Heart right ventricle (tissue), 16 donors: Measurements from ENCODE around the gene CILP. TPM values are rescaled to one million over a fixed set of nuclear protein-coding genes. Genes with fewer than 3 reads are reported as not detected.

Source experiments
- ATAC-seq, 8 donors: fragments of 200-7000 bp; cut with Tn5 transposase; one replicate each; pipeline ENCODE4 v1.9.1; 2020; ENCODE audit warnings: mild to moderate bottlenecking in 8 of 8, moderate library complexity in 8 of 8, moderate number of reproducible peaks in 1 of 8
- DNase-seq, 2 donors: peaks; one replicate each; pipeline ENCODE4 v3.0.0-alpha.2; 2020
- H3K27ac ChIP-seq, 10 donors: fragments of 200-600 bp; sonication (generic) in 2 of 10; one replicate each; pipeline versions ENCODE4 v1.5.0 to v1.8.0; 2020 to 2022; ENCODE audit warnings: mild to moderate bottlenecking in 3 of 10
- H3K27me3 ChIP-seq, 7 donors: fragments of 200-600 bp; one replicate each; pipeline ENCODE4 v1.8.0; 2021 to 2022; ENCODE audit warnings: mild to moderate bottlenecking in 2 of 7
- H3K36me3 ChIP-seq, 9 donors: fragments of 200-600 bp; sonication (generic) in 1 of 9; one replicate each; pipeline versions ENCODE4 v1.5.0 to v1.8.0; 2020 to 2022; ENCODE audit warnings: mild to moderate bottlenecking in 2 of 9
- H3K4me1 ChIP-seq, 9 donors: fragments of 200-600 bp; sonication (generic) in 1 of 9; one replicate each; pipeline versions ENCODE4 v1.5.0 to v1.8.0; 2020 to 2022; ENCODE audit warnings: mild to moderate bottlenecking in 4 of 9
- H3K4me3 ChIP-seq, 10 donors: fragments of 200-600 bp; sonication (generic) in 2 of 10; one replicate each; pipeline versions ENCODE4 v1.5.0 to v1.8.0; 2020 to 2022; ENCODE audit warnings: mild to moderate bottlenecking in 7 of 10, moderate library complexity in 2 of 10
- H3K9me3 ChIP-seq, 11 donors: fragments of 200-600 bp in 10 of 11; sonication (generic) in 2 of 11; one replicate each; pipeline versions ENCODE4 v1.5.0 to v1.8.0; 2013 to 2022; ENCODE audit warnings: mild to moderate bottlenecking in 2 of 11, control low read depth in 1 of 11, moderate library complexity in 1 of 11
- CTCF ChIP-seq, 9 donors: fragments of 200-600 bp; sonication (generic) in 2 of 9; IDR thresholded peaks; one replicate each; pipeline versions ENCODE4 v1.5.0 to v1.8.0; 2021 to 2022; ENCODE audit warnings: antibody characterized with exemption in 9 of 9, mild to moderate bottlenecking in 5 of 9, moderate library complexity in 1 of 9
- WGBS, 2 donors: extraction: QIAGEN DNeasy Blood & Tissue Kit; methylation state at CpG; one replicate each; pipeline ENCODE4 v1.1.7; 2013; ENCODE audit warnings: inconsistent platforms in 1 of 2; 5-methylcytosine and 5-hydroxymethylcytosine counted together
- intact Hi-C, 10 donors: fragments of 100-400 bp; cut with DNase I; formaldehyde crosslinking; loops; one replicate each; pipeline versions ENCODE4 v1.11.1 to v1.14.2; 2022
- polyA plus RNA-seq, 2 donors: library from polyadenylated mRNA; stranded (reverse); fragments of 200-250 nt; gene quantifications; one replicate each; pipeline ENCODE4 v1.2.3, GENCODE V29; 2013
- total RNA-seq, 10 donors: library from RNA; stranded (reverse); fragmentation: NEBNext Ultra II Directional in 3 of 10; extraction: Animal tissue kit (Norgen Biotek cat#: 25700) in 3 of 10; gene quantifications; one replicate each; pipeline versions ENCODE4 v1.2.1 to v1.2.4, GENCODE V29; 2021 to 2023
- donor health status: Arrhythmogenic right ventricular cardiomyopathy.
- donor health status: ischemic (EF 13 %, LVEDD 7.1; RV severe dilation, severe dysfunction).
- donor health status: healthy with polysubstance abuse.
- donor health status: DM: no; HTN: yes; CAD: no.
- donor health status: DM: no; HTN: no; CAD: no.
- donor health status: ischemic (EF 25% LVEDD 6.9; RV normal size, moderate dysfunction).
- donor health status: ischemic (EF 25% LVEDD 5.7; RV mildly dilated, moderate dysfunction).
- donor health status: healthy.
- donor health status: DM: yes; HTN: yes; CAD: no.
- donor health status: Ischemic cardiomyopathy.
- donor health status: ischemic (EF 35%, LVEDD 5.7; RV mildly dilated, moderate dysfunction).
- donor health status: nonischemic (EF 11% LVEDD 7.7; RV severe dilation, severe dysfunction).
- donor health status: DM: yes; HTN: yes; CAD: no.
- donor health status: PGD.
- donor health status: ischemic (EF 29% LVEDD 5.4; RV normal size, mild dysfunction).
- donor health status: nonischemic (EF 23%, LVEDD 6.1; RV moderate dilation, normal function).

Gene CILP
- total and polyA plus RNA-seq, 12 donors, result 2.1 to 45.2 (median 7.3) TPM

GRCh38 chr15:65214010-65214409, 2.7 kb upstream of the CILP start:
- H3K4me1 ChIP-seq, result peaks cover 0 to 42% (median 7%) of the 10 kb centered on the region in 9 donors
- H3K4me3 ChIP-seq, result no peak overlapping the region
- no peaks in the 10 kb centered on the region for H3K36me3 ChIP-seq
- 70 to 86% methylated on average over 4 of the region's 4 CpGs for WGBS, 2 donors
- DNase-seq (no peak), ATAC-seq (no peak)
- intact Hi-C loops, result loop anchor here in 1 of 10 donors (5.0 kb wide), 1 partner anchor 43 kb away; no protein-coding TSS in a partner anchor
- H3K9me3 ChIP-seq, result no peaks in the 10 kb centered on the region
- no peak overlapping the region for H3K27ac ChIP-seq
- TF ChIP-seq CTCF (IDR thresholded peaks at IDR 0.05), result no peak
- no peaks in the 10 kb centered on the region for H3K27me3 ChIP-seq

- peak in 2 of 8 donors; percentile 27 to 57 for ATAC-seq
- no peak for TF ChIP-seq CTCF (IDR thresholded peaks at IDR 0.05)
Observed at GRCh38 chr15:65213241-65213640, 2.0 kb upstream of the CILP start.

GRCh38 chr15:65212097-65212496, 824 bp upstream of the CILP start:
- Histone ChIP-seq H3K4me3 (no peak overlapping the region), H3K27ac (peak overlapping the region in 4 of 10 donors; percentile 43 to 79 (median 57)), H3K4me1 (peaks cover 0 to 44% (median 7%) of the 10 kb centered on the region in 9 donors), H3K27me3 (no peaks in the 10 kb centered on the region), H3K9me3 (no peaks in the 10 kb centered on the region), H3K36me3 (no peaks in the 10 kb centered on the region)
- 68 to 82% methylated on average over 5 of the region's 5 CpGs for WGBS, 2 donors
- DNase-seq (no peak), ATAC-seq (no peak)
- intact Hi-C loops, result loop anchor here in 1 of 10 donors (5.0 kb wide), 1 partner anchor 45 kb away; no protein-coding TSS in a partner anchor
- peak in 7 of 9 donors; percentile 20 to 44 (median 28) for TF ChIP-seq CTCF (IDR thresholded peaks at IDR 0.05)

More at GRCh38 chr15:65213241-65213640, 2.0 kb upstream of the CILP start:
- no peak for DNase-seq
- H3K4me1 ChIP-seq, result peaks cover 0 to 44% (median 7%) of the 10 kb centered on the region in 9 donors
- no peaks in the 10 kb centered on the region for H3K9me3 ChIP-seq
- WGBS, 2 donors, result 69 to 75% methylated on average over 2 of the region's 2 CpGs
- H3K27ac ChIP-seq, result no peak overlapping the region
- no peaks in the 10 kb centered on the region for H3K36me3 ChIP-seq
- no peak overlapping the region for H3K4me3 ChIP-seq
- no peaks in the 10 kb centered on the region for H3K27me3 ChIP-seq
- intact Hi-C loops, result loop anchor here in 1 of 10 donors (5.0 kb wide), 1 partner anchor 44 kb away; no protein-coding TSS in a partner anchor

GRCh38 chr15:65211482-65211982, 259 bp upstream of the CILP start:
- Histone ChIP-seq H3K27ac (peak overlapping the region in 6 of 10 donors; percentile 39 to 79 (median 55)), H3K4me1 (peaks cover 0 to 44% (median 7%) of the 10 kb centered on the region in 9 donors), H3K27me3 (no peaks in the 10 kb centered on the region), H3K36me3 (no peaks in the 10 kb centered on the region), H3K4me3 (peak overlapping the region in 2 of 10 donors; percentile 7 to 11), H3K9me3 (no peaks in the 10 kb centered on the region)
- 42 to 43% methylated on average over 6 of the region's 6 CpGs for WGBS, 2 donors
- intact Hi-C loops, result loop anchor here in 1 of 10 donors (5.0 kb wide), 1 partner anchor 46 kb away; no protein-coding TSS in a partner anchor
- DNase-seq (peak; percentile 37 to 54), ATAC-seq (peak; percentile 25 to 82 (median 58))
- no peak for TF ChIP-seq CTCF (IDR thresholded peaks at IDR 0.05)
